Common myeloid progenitor, CD34-positive (primary cell): ENCODE results near the gene CAPZB.
A peak's percentile ranks its signal among the peaks of the same experiment; 100 is the strongest.

Experiments used
- CTCF ChIA-PET: fragments of 350-600 bp; sonication (Branson Sonifier 250); formaldehyde crosslinking; loops from one replicate; lab custom pipeline; 2021; ENCODE audit warnings: antibody characterized with exemption; lab: Charles Lee
- POLR2A ChIA-PET: fragments of 350-600 bp; sonication (Branson Sonifier 250); formaldehyde crosslinking; loops from one replicate; lab custom pipeline; 2021; ENCODE audit warnings: antibody characterized with exemption; lab: Charles Lee
- DNase-seq, 3 donors: peaks; one replicate each; pipeline versions ENCODE4 v3.0.0 to v3.0.0-alpha.2; 2013
- H3K27ac ChIP-seq, 2 experiments: 1 replicate in 1 of 2; 2 replicates in 1 of 2; pipeline ENCODE4 v1.7.0; 2013; ENCODE audit warnings: inconsistent platforms in 2 of 2, low read length in 2 of 2, mild to moderate bottlenecking in 2 of 2, low read depth in 1 of 2, moderate library complexity in 1 of 2; ENCODE audit not compliant: severe bottlenecking in 2 of 2, insufficient read depth in 1 of 2, poor library complexity in 1 of 2
- H3K27me3 ChIP-seq, 5 experiments: replicated peaks in 2 of 5; 1 replicate in 3 of 5; 2 replicates in 2 of 5; pipeline versions ENCODE4 v1.6.1 to v1.7.0; 2013; ENCODE audit warnings: low read length in 4 of 5, mild to moderate bottlenecking in 2 of 5, moderate library complexity in 2 of 5, inconsistent platforms in 1 of 5; ENCODE audit not compliant: insufficient read depth in 5 of 5, control insufficient read depth in 4 of 5
- H3K36me3 ChIP-seq, 4 experiments: 1 replicate in 2 of 4; 2 replicates in 2 of 4; pipeline versions ENCODE4 v1.6.1 to v1.7.0; 2013; ENCODE audit warnings: low read length in 3 of 4, control low read depth in 1 of 4, mild to moderate bottlenecking in 1 of 4; ENCODE audit not compliant: control insufficient read depth in 4 of 4, insufficient read depth in 4 of 4
- H3K4me1 ChIP-seq, 4 experiments: 1 replicate in 3 of 4; 2 replicates in 1 of 4; pipeline versions ENCODE4 v1.6.1 to v1.7.1; 2013; ENCODE audit warnings: low read length in 3 of 4, mild to moderate bottlenecking in 3 of 4, control low read depth in 1 of 4, inconsistent platforms in 1 of 4, moderate library complexity in 1 of 4; ENCODE audit not compliant: control insufficient read depth in 4 of 4, insufficient read depth in 4 of 4; ENCODE audit errors: control extremely low read depth in 1 of 4
- H3K4me3 ChIP-seq, 7 experiments: 1 replicate in 4 of 7; 2 replicates in 3 of 7; pipeline versions ENCODE4 v1.5.1 to v1.7.0; 2013; ENCODE audit warnings: mild to moderate bottlenecking in 7 of 7, low read length in 6 of 7, moderate library complexity in 6 of 7, inconsistent platforms in 2 of 7, low read depth in 2 of 7, control low read depth in 1 of 7; ENCODE audit not compliant: insufficient read depth in 4 of 7, control insufficient read depth in 1 of 7; ENCODE audit errors: extremely low read depth in 1 of 7
- H3K9me3 ChIP-seq, 5 experiments: 1 replicate in 4 of 5; 2 replicates in 1 of 5; pipeline versions ENCODE4 v1.6.1 to v1.7.1; 2013; ENCODE audit warnings: low read length in 4 of 5, mild to moderate bottlenecking in 2 of 5, inconsistent platforms in 1 of 5, low read depth in 1 of 5, moderate library complexity in 1 of 5; ENCODE audit not compliant: control insufficient read depth in 4 of 5, insufficient read depth in 2 of 5; ENCODE audit errors: control extremely low read depth in 1 of 5
- WGBS: methylation state at CpG from one replicate; pipeline ENCODE4 v1.1.5; 2013; ENCODE audit not compliant: insufficient coverage; 5-methylcytosine and 5-hydroxymethylcytosine counted together

The CAPZB gene

GRCh38 chr1:19374926-19375325 is 110.4 kb downstream of the CAPZB start:
- ChIA-PET POLR2A (no interaction called here), CTCF (interaction anchor here (0.8 to 6.0 kb wide), 8 partner anchors 12 to 287 kb away, joined by 3 to 41 read pairs (median 4); no protein-coding TSS in a partner anchor)
- Histone ChIP-seq H3K4me3 (no peak overlapping the region), H3K36me3 (peaks cover 16 to 75% (median 53%) of the 10 kb centered on the region in 4 experiments), H3K27ac (no peak overlapping the region), H3K4me1 (peaks cover 0 to 47% (median 20%) of the 10 kb centered on the region in 4 experiments), H3K27me3 (no peaks in the 10 kb centered on the region), H3K9me3 (peaks cover 0 to 4% (median 3%) of the 10 kb centered on the region in 5 experiments)
- DNase-seq, result no peak
- 97% methylated on average over 7 of the region's 8 CpGs for WGBS

- Histone ChIP-seq H3K27ac (no peak overlapping the region), H3K36me3 (peaks cover 16 to 70% (median 49%) of the 10 kb centered on the region in 4 experiments), H3K4me1 (peaks cover 0 to 54% (median 25%) of the 10 kb centered on the region in 4 experiments), H3K9me3 (peaks cover 0 to 4% (median 3%) of the 10 kb centered on the region in 5 experiments), H3K4me3 (no peak overlapping the region), H3K27me3 (no peaks in the 10 kb centered on the region)
- WGBS, result 88% methylated on average over 12 of the region's 14 CpGs
- no peak for DNase-seq
- ChIA-PET CTCF (interaction anchor here (0.5 to 6.0 kb wide), 13 partner anchors 9 to 288 kb away, joined by 3 to 41 read pairs (median 3); no protein-coding TSS in a partner anchor), POLR2A (interaction anchor here (0.7 kb wide), 1 partner anchor 115 kb away, joined by 3 read pairs; no protein-coding TSS in a partner anchor)
These were observed 111.1 kb downstream of the CAPZB start for GRCh38 chr1:19374083-19374801.

- H3K36me3 ChIP-seq, result peaks cover 16 to 69% (median 44%) of the 10 kb centered on the region in 4 experiments
- no peak overlapping the region for H3K4me3 ChIP-seq
- H3K4me1 ChIP-seq, result peaks cover 0 to 61% (median 27%) of the 10 kb centered on the region in 4 experiments
- H3K27ac ChIP-seq, result peak overlapping the region in 1 of 2 experiments; percentile 2
- no peaks in the 10 kb centered on the region for H3K27me3 ChIP-seq
- ChIA-PET POLR2A (interaction anchor here (0.7 kb wide), 1 partner anchor 114 kb away, joined by 3 read pairs; no protein-coding TSS in a partner anchor), CTCF (interaction anchor here (0.8 to 6.0 kb wide), 10 partner anchors 10 to 280 kb away, joined by 3 to 41 read pairs (median 3); no protein-coding TSS in a partner anchor)
- peaks cover 0 to 4% (median 3%) of the 10 kb centered on the region in 5 experiments for H3K9me3 ChIP-seq
- WGBS, result 97% methylated on average over 10 of the region's 15 CpGs
- DNase-seq, result no peak
These were observed 111.9 kb downstream of the CAPZB start for GRCh38 chr1:19373211-19374082.

- H3K4me3 ChIP-seq, result peak overlapping the region in 1 of 7 experiments; percentile 4
- 92% methylated on average over 6 of the region's 7 CpGs for WGBS
- no peak for DNase-seq
- no peak overlapping the region for H3K27ac ChIP-seq
- peaks cover 8 to 60% (median 36%) of the 10 kb centered on the region in 4 experiments for H3K36me3 ChIP-seq
- H3K4me1 ChIP-seq, result peaks cover 0 to 61% (median 27%) of the 10 kb centered on the region in 4 experiments
- no peaks in the 10 kb centered on the region for H3K27me3 ChIP-seq
- POLR2A ChIA-PET, result no interaction called here
- H3K9me3 ChIP-seq, result peaks cover 0 to 3% (median 0%) of the 10 kb centered on the region in 5 experiments
- CTCF ChIA-PET, result interaction anchor here (0.7 to 6.0 kb wide), 5 partner anchors 8 to 29 kb away, joined by 3 to 41 read pairs (median 4); no protein-coding TSS in a partner anchor
These were observed 112.7 kb downstream of the CAPZB start for GRCh38 chr1:19372602-19373001.

GRCh38 chr1:19372136-19372514 is 113.2 kb downstream of the CAPZB start:
- Histone ChIP-seq H3K4me3 (peak overlapping the region in 1 of 7 experiments; percentile 14), H3K27me3 (no peaks in the 10 kb centered on the region), H3K4me1 (peaks cover 0 to 61% (median 27%) of the 10 kb centered on the region in 4 experiments), H3K36me3 (peaks cover 3 to 57% (median 31%) of the 10 kb centered on the region in 4 experiments), H3K9me3 (peaks cover 0 to 3% (median 0%) of the 10 kb centered on the region in 5 experiments), H3K27ac (no peak overlapping the region)
- CTCF ChIA-PET, result interaction anchor here (0.7 to 6.0 kb wide), 4 partner anchors 9 to 28 kb away, joined by 3 to 41 read pairs (median 4); no protein-coding TSS in a partner anchor
- no peak for DNase-seq
- 100% methylated on average over 5 of the region's 5 CpGs for WGBS
- POLR2A ChIA-PET, result no interaction called here

- 88% methylated on average over 21 of the region's 23 CpGs for WGBS
- H3K27ac ChIP-seq, result no peak overlapping the region
- DNase-seq, result no peak
- no peaks in the 10 kb centered on the region for H3K9me3 ChIP-seq
- no peaks in the 10 kb centered on the region for H3K27me3 ChIP-seq
- peaks cover 0 to 67% (median 27%) of the 10 kb centered on the region in 4 experiments for H3K4me1 ChIP-seq
- POLR2A ChIA-PET, result no interaction called here
- CTCF ChIA-PET, result interaction anchor here (1.2 to 6.0 kb wide), 4 partner anchors 15 to 31 kb away, joined by 4 to 41 read pairs (median 4); no protein-coding TSS in a partner anchor
- peaks cover 0 to 51% (median 25%) of the 10 kb centered on the region in 4 experiments for H3K36me3 ChIP-seq
- peak overlapping the region in 1 of 7 experiments; percentile 0 for H3K4me3 ChIP-seq
These were observed 113.9 kb downstream of the CAPZB start for GRCh38 chr1:19371226-19372135.
